ENCODE measurements around the gene HTR4. TPM values are rescaled to one million over a fixed set of nuclear protein-coding genes. Genes with fewer than 3 reads are reported as not detected.

HTR4 gene
- under 1 TPM in 2 of 3 donors, not detected in 1; 0.07 to 0.11 TPM for polyA plus RNA-seq (ENCODE audit: insufficient read length in 3 of 3)
- long read RNA-seq, donor 1: 0 reads
- long read RNA-seq, donor 2: 0 reads
- long read RNA-seq, donor 3: 0 reads
- long read RNA-seq, donor 4: 0 reads
- long read RNA-seq, donor 5: 0 reads
- long read RNA-seq, donor 6: 0 reads
- long read RNA-seq, donor 7: 0 reads
- long read RNA-seq, donor 8: 0 reads
- long read RNA-seq, donor 9: 0 reads
- long read RNA-seq, donor 10: 0 reads
- long read RNA-seq, donor 11: 0 reads
- long read RNA-seq, donor 12: 0 reads
- long read RNA-seq, donor 13: 0 reads
- long read RNA-seq, donor 14: 0 reads
- long read RNA-seq, donor 15: 0 reads
- long read RNA-seq, donor 16: 0 reads

DNA sequence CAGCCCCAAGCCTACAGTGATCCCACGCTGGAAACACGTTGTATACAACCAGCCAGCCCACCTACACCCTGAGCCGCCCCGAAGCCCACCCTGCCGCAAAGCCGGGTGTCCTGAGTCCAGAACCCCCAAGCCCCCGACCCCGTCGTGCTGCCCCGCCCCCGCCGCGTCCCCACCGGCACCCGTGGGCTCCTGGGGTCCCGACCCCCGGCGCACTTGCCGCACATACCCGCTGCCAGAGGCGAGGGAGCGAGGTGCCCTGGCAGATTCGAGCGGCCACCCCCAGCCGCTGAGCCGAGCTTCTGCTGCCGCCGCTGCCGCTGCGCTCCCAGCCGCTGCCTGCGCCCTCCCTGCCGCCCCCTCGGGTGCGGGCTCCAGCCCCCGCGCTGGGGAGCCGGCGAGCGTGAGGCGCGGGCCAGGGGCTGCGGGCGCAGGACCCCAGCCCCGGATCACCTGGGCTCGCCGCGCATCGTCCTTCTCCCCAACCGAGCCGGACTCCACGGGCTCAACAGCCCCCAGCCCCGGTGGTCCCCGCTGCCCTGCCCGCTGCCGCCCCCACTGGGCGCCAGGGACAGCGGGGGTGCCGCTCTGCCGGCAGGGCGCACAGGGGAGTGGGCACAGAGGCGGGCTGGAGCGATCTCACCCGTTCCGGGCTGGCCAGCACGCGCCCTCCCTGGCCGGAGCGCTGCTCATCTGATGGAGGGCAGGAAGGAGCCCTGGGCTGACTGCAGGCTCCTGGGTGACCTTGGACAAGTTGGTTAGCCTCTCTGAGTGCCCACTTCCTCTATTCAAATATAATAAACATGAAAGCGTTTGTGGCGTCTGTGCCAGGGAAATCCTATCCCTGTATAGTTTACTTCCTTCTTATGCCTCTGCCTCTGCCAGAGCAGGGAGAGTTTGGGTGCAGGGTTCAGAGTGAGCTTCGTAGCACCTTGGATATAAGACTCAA is at the start of gene HTR4:
Gene HTR4, minus strand, starts transcription at position 692 of the 946 bp plus-strand sequence. CDS start 17,513 bp downstream, outside the sequence.
- no peak for DNase-seq (ENCODE audit: extremely low read depth in 1 of 11, low read depth in 9 of 11, low spot score in 4 of 11)

- no peak for DNase-seq (ENCODE audit: extremely low read depth in 1 of 11, low read depth in 9 of 11, low spot score in 4 of 11)
Measured at GRCh38 chr5:148702019-148702596, 47.8 kb upstream of the HTR4 start.

DNA sequence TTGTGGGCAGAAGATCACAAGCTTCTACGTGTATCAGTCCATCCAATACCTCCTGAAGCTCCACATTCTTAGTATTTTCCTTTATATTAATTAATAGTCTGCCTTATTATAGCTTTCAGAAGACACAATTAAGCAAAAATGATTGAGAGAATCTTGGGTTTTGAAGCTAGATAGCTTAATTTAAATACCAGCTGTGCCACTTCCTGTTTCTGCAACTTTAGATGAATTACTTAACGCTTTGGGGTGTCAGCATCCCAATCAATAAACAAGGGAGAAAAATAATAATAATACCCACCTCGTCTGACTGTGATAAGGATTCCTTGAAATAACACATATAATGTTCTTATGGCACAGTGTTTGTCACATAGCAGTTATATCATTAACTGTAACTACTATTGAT is 44.7 kb upstream of the HTR4 start:
- no peak for DNase-seq (ENCODE audit: extremely low read depth in 1 of 11, low read depth in 9 of 11, low spot score in 4 of 11)

DNA sequence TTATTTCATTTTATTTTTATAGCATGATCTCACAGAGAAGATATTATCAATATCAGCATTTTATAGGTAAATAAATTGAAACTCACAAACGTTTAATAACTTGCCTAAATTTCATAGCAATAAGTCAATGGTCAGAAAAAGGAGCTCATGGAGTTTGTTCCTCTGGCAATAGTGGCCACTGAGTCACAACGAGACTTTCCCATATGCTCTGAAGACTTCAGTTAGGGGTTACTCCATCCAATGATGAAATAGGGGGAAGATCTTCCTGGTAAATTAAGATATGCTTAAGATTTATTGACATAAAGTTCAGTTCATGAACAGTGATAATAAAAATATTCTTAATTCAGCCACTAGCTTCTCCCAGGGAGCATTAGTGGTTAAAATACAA is 43.5 kb upstream of the HTR4 start:
- no peak for DNase-seq (ENCODE audit: extremely low read depth in 1 of 11, low read depth in 9 of 11, low spot score in 4 of 11)

DNA sequence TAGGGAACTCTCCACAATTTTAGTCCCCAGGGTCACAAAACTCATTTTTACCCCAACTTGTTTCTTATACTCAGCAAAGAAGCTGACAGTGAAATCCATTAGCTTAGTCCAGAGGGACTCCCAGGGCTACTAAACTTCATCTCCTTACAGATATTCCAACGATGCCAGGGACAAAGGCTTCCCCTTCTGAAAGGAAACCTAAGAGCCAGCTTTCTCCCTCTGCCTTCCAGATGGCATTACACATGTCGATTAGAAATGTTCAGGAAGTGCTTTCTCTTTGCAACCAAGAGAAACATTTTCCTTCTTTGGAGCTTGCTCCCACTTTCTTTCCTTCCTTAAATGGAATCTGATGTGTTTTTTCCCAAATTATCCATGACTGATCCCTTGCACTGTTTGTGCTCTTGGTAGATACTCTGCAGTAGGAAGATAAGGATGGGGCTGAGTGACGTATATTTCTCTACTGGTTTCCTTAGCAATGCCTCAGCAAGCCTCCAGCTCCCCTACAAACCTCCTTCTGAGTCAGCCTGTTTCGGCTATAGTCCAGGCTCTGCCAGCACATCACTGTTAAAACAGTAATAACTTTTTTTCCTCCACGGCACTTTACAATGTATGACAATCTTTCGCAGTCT is 43.0 kb upstream of the HTR4 start:
- DNase-seq (ENCODE audit: extremely low read depth in 1 of 11, low read depth in 9 of 11, low spot score in 4 of 11): no peak

- DNase-seq (ENCODE audit: extremely low read depth in 1 of 11, low read depth in 9 of 11, low spot score in 4 of 11): no peak
Measured at GRCh38 chr5:148696187-148697036, 42.1 kb upstream of the HTR4 start.

DNA sequence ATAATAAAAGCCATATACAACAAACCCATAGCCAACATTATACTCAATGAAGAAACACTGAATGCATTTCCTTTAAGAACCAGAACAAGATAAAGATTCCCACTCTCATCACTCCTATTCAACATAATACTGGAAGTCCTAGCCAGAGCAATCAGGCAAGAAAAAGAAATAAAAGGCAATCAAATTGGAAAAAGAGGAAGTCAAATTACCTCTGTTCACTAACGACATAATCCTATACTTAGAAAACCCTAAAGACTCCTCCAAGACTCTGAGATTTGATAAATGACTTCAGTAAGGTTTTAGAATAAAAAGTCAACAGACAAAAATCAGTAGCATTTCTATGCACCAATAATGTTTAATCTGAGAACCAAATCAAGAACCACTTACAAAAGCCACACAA is 36.6 kb upstream of the HTR4 start:
- DNase-seq (ENCODE audit: extremely low read depth in 1 of 11, low read depth in 9 of 11, low spot score in 4 of 11): no peak

DNA sequence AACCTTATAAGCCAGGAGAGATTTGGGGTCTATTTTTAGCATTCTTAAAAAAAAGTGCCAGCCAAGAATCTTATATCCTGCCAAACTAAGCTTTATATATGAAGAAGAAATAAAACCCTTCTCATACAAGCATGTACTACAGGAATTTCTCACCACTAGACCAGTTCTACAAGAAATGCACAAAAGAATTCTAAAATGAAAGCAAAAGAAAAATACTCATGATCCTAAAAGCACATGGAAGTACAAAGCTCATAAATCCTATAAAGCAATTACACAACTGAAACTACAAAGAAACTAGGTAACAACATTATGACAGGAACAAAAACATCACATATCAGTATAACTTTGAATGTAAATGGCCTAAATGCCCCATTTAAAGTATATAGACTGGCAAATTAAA is 34.5 kb upstream of the HTR4 start:
- no peak for DNase-seq (ENCODE audit: extremely low read depth in 1 of 11, low read depth in 9 of 11, low spot score in 4 of 11)

DNA sequence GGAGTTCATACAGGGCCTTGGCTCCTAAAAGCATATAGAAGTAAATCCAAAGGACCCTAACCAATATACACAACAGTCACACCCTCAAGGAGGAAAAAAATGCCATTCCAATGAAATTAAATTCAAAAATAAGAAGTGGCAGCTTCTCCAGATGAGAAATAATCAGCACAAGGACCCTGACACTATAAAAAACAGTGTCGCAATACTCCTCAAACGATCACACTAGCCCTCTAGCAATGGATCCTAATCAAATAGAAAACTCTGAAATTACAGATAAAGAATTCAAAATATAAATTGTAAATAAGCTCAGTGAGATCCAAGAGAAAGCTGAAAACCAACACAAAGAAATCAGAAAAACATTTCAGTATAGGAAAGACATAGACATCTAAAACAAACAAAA is 33.5 kb upstream of the HTR4 start:
- no peak for DNase-seq (ENCODE audit: extremely low read depth in 1 of 11, low read depth in 9 of 11, low spot score in 4 of 11)

- DNase-seq (ENCODE audit: extremely low read depth in 1 of 11, low read depth in 9 of 11, low spot score in 4 of 11): no peak
Measured at GRCh38 chr5:148687427-148687826, 33.1 kb upstream of the HTR4 start.

DNA sequence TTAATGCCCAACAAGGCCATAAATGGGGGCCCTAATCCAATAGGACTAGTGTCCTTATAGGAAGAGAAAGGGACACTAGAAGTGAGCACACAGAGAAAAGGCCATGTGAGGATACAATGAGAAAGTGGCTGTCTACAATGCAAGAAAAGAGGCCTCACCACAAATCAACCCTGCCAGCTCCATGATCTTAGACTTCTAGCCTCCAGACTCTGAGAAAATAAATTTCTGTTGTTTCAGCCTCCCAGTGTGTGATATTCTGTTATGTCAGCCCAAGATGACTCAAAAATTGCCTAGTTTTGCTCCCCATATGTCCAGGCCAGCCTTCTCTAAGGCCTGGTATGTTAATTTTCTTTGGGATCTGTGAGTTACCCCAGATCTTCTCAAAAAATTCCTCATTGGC is 32.3 kb upstream of the HTR4 start:
- no peak for DNase-seq (ENCODE audit: extremely low read depth in 1 of 11, low read depth in 9 of 11, low spot score in 4 of 11)

- no peak for DNase-seq (ENCODE audit: extremely low read depth in 1 of 11, low read depth in 9 of 11, low spot score in 4 of 11)
Measured at GRCh38 chr5:148685520-148686134, 31.3 kb upstream of the HTR4 start.

DNA sequence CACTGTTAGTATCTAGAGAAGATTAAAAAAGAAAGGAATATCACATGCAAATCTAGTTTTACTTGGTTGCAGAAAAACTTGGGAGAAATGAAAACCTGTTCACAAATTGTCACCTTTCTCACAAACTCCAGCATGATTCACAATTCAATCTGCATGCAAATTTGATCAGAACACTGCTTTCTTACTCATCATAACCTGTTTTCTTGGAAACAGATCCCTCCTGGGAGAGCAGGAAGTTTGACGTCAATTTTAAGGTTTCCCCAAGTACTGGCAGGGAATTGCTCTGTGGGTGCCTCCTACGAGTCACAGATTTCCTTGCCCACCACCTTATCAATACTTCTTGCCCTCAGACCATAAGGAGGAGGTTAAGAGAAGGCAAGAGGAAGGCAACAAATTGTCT is 30.2 kb upstream of the HTR4 start:
- DNase-seq (ENCODE audit: extremely low read depth in 1 of 11, low read depth in 9 of 11, low spot score in 4 of 11): no peak

DNA sequence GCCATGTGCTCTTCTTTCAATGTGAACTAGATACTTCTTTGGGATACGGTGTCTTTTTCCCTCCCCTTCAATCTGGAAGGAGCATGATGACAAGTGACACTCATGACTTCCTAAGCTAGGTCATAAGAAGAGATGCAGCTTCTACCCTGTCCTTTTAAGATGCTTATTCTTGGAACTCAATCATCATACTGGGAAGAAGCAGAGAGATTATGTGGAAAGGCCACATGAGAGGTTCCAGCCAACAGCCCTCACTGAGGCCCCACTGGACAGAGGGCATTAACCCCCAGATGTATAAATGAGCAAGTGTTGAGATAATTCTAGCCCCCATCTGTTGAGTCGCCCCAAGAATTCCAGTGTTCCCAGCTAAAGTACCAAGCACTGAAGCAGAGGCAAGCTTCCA is 29.3 kb upstream of the HTR4 start:
- DNase-seq (ENCODE audit: extremely low read depth in 1 of 11, low read depth in 9 of 11, low spot score in 4 of 11): no peak

GRCh38 chr5:148682058-148683026 is 28.0 kb upstream of the HTR4 start:
- DNase-seq (ENCODE audit: extremely low read depth in 1 of 11, low read depth in 9 of 11, low spot score in 4 of 11): no peak

GRCh38 chr5:148681157-148682057 is 27.1 kb upstream of the HTR4 start:
- DNase-seq (ENCODE audit: extremely low read depth in 1 of 11, low read depth in 9 of 11, low spot score in 4 of 11): no peak
